Activated CD4-positive, alpha-beta T cell treated with anti-CD3 and anti-CD28 coated beads, Interleukin-2, amount 10 ng/mL, durations not matched to agents 7 days and 5 days (primary cell): ENCODE measurements around the gene OR2A7. TPM values are rescaled to one million over a fixed set of nuclear protein-coding genes. Genes with fewer than 3 reads are reported as not detected.
"Not testable (repeated sequence)": the region's sequence is repeated elsewhere in the genome, so short reads cannot be mapped to it uniquely, and the experiment has no call there.

Experiments
- CTCF ChIA-PET: fragments of 350-600 bp; sonication (Branson Sonifier 250); formaldehyde crosslinking; loops from one replicate; lab custom pipeline; 2021; ENCODE audit warnings: antibody characterized with exemption; lab: Charles Lee
- POLR2A ChIA-PET: fragments of 350-600 bp; sonication (Branson Sonifier 250); formaldehyde crosslinking; loops from one replicate; lab custom pipeline; 2021; ENCODE audit warnings: antibody characterized with exemption; lab: Charles Lee
- DNase-seq: peaks from one replicate; pipeline ENCODE4 v3.0.0-alpha.2; 2020
- H3K27ac Mint-ChIP-seq: one replicate; pipeline ENCODE4 v1.8.0; 2021; ENCODE audit warnings: mild to moderate bottlenecking, moderate library complexity, mixed read lengths
- H3K27me3 Mint-ChIP-seq: one replicate; pipeline ENCODE4 v1.8.0; 2021; ENCODE audit warnings: mixed read lengths
- H3K36me3 Mint-ChIP-seq: one replicate; pipeline ENCODE4 v1.8.0; 2021; ENCODE audit warnings: low read depth, mixed read lengths
- H3K4me1 Mint-ChIP-seq: one replicate; pipeline ENCODE4 v1.8.0; 2021; ENCODE audit warnings: mixed read lengths
- H3K4me3 Mint-ChIP-seq: one replicate; pipeline ENCODE4 v1.8.0; 2021; ENCODE audit warnings: mild to moderate bottlenecking, moderate library complexity, mixed read lengths
- H3K9me3 Mint-ChIP-seq: one replicate; pipeline ENCODE4 v1.8.0; 2021; ENCODE audit warnings: mixed read lengths
- total RNA-seq, 2 experiments: library from RNA; stranded (reverse); gene quantifications; one replicate each; pipeline ENCODE4 v1.2.3, GENCODE V29; 2021

Gene OR2A7, protein sequence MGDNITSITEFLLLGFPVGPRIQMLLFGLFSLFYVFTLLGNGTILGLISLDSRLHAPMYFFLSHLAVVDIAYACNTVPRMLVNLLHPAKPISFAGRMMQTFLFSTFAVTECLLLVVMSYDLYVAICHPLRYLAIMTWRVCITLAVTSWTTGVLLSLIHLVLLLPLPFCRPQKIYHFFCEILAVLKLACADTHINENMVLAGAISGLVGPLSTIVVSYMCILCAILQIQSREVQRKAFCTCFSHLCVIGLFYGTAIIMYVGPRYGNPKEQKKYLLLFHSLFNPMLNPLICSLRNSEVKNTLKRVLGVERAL
- 1 to 10 TPM; 3.5 to 4.8 TPM for total RNA-seq

DNA sequence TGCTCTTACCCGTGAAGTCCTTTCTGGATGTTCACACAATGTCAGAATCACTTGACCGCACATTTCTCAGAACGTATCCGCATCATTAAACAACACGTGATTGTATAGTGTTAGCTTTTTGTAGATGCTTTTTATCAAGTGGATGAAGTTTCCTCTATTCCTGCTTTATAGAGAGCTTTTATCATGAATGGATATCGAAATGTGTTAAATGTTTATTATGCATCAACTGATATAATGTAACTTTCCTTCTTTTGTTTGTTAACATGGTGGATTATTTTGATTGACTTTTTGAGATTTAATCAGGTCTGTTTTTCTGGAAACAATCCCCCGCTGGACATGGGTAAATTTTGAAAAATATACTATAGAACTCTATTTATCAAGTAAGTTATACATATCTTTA is at the start of gene OR2A7:
TSS of gene OR2A7 (minus strand) at position 101 of the 400 bp plus-strand sequence. CDS start 5,164 bp downstream, outside the sequence.
- CTCF ChIA-PET, H3K9me3 Mint-ChIP-seq, H3K27ac Mint-ChIP-seq, POLR2A ChIA-PET, H3K4me3 Mint-ChIP-seq, H3K36me3 Mint-ChIP-seq, H3K27me3 Mint-ChIP-seq, H3K4me1 Mint-ChIP-seq, DNase-seq: not testable (repeated sequence)

DNA sequence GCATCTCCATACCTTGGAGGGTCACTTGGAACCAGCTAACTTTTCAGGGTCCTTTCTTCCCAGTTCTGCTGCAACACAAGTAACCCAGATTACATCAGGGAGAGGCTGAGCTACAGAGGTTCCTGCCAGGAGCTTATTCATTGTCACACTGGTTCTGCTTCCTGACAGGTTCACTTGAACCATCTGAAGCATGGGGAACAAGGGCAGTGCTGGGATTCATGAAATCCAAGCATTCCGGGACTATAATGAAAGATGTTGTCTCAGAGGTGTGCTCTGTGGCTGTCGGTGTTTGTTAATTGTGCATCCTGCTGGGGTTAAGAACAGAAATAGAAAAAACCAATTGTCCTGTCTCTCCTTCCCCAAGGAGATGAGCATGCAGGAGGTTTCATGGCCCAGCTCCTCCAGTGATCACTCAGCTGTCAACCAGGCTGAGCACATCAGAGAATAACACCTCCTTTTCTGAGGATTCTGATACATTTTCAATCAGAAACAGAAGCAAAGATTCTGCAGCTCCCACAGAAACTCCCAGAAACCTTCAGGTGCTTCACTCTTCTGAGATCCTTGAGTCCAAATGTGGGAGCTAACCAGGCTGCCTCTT is 47.4 kb upstream of the OR2A7 start, which contains the start of gene OR2A1:
TSS of gene OR2A1 (plus strand) at position 548 of the 598 bp plus-strand sequence. CDS start 5,706 bp downstream, outside the sequence.
- CTCF ChIA-PET, POLR2A ChIA-PET, H3K36me3 Mint-ChIP-seq, H3K27ac Mint-ChIP-seq, H3K4me1 Mint-ChIP-seq, DNase-seq, H3K9me3 Mint-ChIP-seq, H3K27me3 Mint-ChIP-seq, H3K4me3 Mint-ChIP-seq: not testable (repeated sequence)

DNA sequence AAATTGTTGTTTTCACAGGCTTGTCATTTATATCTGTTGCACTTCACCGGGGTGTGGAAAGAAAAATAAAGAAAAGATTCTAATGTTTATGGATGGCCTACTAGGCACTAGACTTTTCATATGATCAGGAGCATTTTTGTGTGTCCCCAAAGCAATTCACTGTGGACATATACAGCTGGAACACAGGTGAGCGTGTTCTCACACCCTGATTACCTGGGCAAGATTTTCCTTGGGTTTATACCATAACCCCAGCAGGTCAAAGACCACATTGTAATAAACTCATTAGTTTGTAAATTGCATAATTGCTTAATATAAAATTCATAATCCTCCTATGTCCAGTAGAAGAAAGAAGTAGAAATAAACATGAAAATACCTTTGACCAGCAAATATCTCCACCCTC is 46.6 kb upstream of the OR2A7 start:
- H3K27ac Mint-ChIP-seq, H3K27me3 Mint-ChIP-seq, POLR2A ChIA-PET, H3K9me3 Mint-ChIP-seq, CTCF ChIA-PET, H3K36me3 Mint-ChIP-seq, DNase-seq, H3K4me3 Mint-ChIP-seq, H3K4me1 Mint-ChIP-seq: not testable (repeated sequence)

DNA sequence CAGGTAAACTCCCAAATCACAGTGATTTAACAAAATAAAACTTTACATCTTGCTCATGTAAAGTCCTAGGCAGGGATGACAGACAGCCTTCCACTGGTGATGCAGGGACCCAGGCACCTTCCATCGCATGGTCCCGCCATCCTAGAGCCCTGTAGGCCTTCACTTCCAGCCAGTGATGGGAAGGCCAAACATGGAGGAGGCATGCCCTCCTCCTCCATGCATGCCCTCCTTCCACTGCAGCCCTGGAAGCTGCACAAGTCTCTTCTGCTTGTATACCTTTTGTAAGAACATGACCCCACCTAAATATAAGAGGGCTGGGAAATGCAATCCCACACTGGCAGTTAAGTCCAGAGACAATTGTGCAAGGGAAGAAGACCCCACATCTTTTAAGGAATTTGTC is 45.1 kb upstream of the OR2A7 start:
- H3K4me1 Mint-ChIP-seq, POLR2A ChIA-PET, H3K9me3 Mint-ChIP-seq, H3K36me3 Mint-ChIP-seq, H3K27ac Mint-ChIP-seq, H3K27me3 Mint-ChIP-seq, CTCF ChIA-PET, H3K4me3 Mint-ChIP-seq, DNase-seq: not testable (repeated sequence)

DNA sequence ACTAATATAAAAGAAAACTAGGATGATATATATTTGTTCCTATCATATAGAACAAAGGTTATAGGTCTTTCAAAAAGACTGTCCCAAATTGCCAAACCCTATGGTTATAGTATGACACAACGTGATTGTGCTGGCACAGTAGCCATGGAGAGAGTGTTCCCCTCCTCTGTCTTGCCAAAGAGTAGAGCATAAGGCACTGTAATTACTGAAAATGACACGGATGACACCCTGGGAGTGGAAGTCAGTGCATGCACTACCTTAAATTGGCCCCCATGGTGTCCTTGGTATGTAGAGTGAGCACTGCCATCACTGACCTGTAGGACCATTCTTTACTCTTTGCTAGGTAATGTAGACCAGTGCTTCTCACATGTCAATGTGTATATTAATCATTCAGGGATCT is 40.6 kb upstream of the OR2A7 start:
- H3K4me1 Mint-ChIP-seq, H3K36me3 Mint-ChIP-seq, CTCF ChIA-PET, H3K27ac Mint-ChIP-seq, H3K27me3 Mint-ChIP-seq, POLR2A ChIA-PET, DNase-seq, H3K4me3 Mint-ChIP-seq, H3K9me3 Mint-ChIP-seq: not testable (repeated sequence)

DNA sequence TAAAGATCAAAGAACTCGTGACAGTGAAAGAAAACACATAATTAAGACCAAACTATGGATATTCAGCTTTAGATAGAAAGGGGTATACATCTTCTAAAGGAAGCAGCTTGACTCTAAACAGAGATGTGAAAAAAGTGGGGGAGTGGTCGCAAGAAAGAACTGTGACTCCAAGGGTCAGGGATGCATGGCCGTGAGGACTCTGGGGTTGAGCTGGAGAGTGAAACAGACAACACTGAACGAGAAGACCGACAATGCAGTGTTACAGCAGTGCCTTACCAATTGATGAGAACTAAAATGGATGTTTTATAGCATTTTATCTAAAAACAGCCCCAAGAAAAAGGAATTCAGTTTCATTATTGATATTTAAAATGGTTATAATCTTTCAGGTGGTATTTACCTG is 39.0 kb upstream of the OR2A7 start:
- POLR2A ChIA-PET, H3K27me3 Mint-ChIP-seq, H3K4me3 Mint-ChIP-seq, H3K36me3 Mint-ChIP-seq, H3K27ac Mint-ChIP-seq, CTCF ChIA-PET, H3K4me1 Mint-ChIP-seq, DNase-seq, H3K9me3 Mint-ChIP-seq: not testable (repeated sequence)

DNA sequence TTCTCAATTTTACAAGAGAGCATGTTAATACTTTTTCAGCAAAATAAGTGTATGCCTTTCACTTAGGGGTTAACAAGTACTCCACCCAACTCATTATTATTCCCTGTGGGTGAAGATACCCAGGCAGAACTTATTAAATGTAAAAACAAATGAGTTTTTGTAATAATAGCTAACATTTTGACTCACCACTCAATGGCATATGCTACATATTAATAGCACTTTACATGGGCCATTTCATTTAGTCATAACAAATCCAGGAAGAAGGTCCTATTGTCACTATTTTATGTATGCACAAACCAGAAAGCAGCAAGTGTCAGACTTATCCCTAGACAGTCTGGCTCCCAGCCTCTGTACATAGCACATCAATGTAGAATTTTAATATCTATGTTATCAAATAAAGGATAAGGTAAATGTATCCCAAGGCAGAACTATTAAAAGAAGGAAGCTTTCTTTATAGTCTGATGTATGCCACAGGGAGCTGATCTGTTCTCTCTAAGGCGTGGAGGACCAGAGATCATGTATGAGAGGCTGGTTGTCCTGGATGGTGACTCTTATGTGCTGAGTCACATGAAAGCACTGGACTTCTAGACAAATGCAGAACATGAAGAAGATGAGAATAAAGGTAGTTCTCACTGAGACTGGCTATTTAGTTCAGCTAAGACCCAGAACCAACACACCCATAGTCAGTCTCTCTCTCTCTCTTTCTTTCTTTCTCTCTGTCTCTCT is 38.1 kb upstream of the OR2A7 start:
- H3K27ac Mint-ChIP-seq, H3K36me3 Mint-ChIP-seq, H3K4me1 Mint-ChIP-seq, CTCF ChIA-PET, H3K4me3 Mint-ChIP-seq, H3K27me3 Mint-ChIP-seq, POLR2A ChIA-PET, H3K9me3 Mint-ChIP-seq, DNase-seq: not testable (repeated sequence)

DNA sequence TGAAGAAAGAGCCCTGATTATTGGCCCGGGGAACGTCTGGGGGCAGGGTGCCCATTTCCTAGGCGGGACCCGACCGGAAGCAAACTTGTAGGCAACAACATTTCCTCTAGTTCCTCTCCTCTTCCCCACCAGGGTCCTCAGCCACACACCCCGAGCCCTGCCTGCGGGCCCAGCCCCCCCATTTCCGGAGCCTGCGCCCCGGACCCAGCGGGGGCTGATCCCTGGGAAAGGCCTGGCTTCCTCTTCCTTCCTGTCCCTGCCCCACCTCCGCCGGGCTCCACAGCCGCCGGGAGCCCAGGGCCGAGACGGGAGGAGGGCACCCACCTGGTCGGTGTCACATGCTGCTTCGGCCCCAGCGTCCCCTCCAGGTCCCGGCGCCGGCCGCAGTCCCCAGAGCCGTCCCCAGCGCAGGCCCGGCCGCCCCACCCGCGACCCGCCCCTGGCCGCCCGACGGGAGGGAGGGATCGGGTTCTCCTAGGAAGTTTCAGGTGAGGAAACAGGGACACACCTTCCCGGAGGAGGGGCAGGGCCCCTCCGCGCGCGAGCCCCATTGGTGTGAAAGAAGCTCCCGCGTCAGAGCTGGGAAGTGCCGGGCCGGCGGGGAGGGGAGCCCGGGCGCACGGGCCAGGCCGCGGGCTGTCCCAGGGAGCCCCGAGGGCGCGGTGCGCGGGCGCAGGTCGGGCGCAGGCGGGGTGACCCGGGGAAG is 29.4 kb upstream of the OR2A7 start:
- H3K27ac Mint-ChIP-seq, H3K4me1 Mint-ChIP-seq, POLR2A ChIA-PET, H3K4me3 Mint-ChIP-seq, H3K36me3 Mint-ChIP-seq, H3K27me3 Mint-ChIP-seq, DNase-seq, CTCF ChIA-PET, H3K9me3 Mint-ChIP-seq: not testable (repeated sequence)

DNA sequence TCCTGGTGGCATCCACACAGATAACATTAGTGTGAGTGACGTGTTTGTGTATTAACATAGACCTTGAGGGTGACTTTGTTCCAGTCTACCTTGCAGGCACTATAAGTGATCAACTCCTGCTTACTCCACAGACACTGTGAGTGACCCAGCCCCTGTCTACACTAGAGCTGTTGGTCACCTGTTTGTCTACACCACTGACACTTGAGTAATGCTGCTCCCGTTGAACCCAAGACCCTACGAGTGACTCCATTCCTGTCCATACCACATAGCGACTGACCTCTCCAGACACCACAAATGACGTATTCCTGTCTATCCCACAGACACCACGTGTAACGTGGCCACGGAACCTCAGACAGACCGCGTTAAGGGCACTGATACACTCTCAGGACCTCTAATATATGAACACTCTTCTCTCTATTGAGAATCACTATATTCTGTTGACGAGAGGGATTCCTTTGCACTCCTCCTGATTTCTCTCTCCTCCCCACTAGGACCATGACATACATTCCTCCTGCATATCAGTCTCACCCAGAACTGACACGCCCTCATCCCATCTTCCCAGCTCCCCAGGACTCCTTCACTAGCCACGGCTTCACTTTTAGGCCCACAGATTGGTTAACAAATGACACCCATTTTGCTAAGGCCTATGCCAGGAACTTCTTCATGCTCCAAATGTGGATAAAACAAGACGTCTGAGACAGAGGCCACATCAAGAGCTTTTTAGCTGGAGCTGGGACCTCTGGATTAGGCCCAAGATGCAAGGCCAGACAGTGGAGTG is 28.0 kb upstream of the OR2A7 start:
- H3K9me3 Mint-ChIP-seq, CTCF ChIA-PET, H3K4me3 Mint-ChIP-seq, H3K27me3 Mint-ChIP-seq, H3K27ac Mint-ChIP-seq, H3K36me3 Mint-ChIP-seq, DNase-seq, POLR2A ChIA-PET, H3K4me1 Mint-ChIP-seq: not testable (repeated sequence)

DNA sequence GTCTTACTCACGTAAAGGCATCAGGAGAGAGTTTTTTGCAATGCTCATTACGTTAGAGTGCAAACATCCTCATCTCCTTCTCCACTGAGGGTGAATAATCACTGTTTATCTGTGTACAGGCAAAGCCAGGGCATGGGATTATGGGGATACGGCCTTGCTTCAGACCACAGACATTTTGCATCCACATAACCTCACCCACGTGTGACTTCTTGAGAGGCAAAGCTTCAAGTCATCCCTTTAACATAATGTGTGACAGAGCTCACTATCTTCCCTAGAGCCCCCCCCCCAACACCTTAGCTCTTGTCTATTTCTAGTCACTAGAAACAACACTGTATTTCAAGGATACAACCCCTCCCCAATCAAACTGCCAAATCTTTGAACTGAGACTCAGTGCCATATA is 27.0 kb upstream of the OR2A7 start:
- DNase-seq, CTCF ChIA-PET, H3K9me3 Mint-ChIP-seq, H3K4me3 Mint-ChIP-seq, H3K27ac Mint-ChIP-seq, POLR2A ChIA-PET, H3K27me3 Mint-ChIP-seq, H3K36me3 Mint-ChIP-seq, H3K4me1 Mint-ChIP-seq: not testable (repeated sequence)

DNA sequence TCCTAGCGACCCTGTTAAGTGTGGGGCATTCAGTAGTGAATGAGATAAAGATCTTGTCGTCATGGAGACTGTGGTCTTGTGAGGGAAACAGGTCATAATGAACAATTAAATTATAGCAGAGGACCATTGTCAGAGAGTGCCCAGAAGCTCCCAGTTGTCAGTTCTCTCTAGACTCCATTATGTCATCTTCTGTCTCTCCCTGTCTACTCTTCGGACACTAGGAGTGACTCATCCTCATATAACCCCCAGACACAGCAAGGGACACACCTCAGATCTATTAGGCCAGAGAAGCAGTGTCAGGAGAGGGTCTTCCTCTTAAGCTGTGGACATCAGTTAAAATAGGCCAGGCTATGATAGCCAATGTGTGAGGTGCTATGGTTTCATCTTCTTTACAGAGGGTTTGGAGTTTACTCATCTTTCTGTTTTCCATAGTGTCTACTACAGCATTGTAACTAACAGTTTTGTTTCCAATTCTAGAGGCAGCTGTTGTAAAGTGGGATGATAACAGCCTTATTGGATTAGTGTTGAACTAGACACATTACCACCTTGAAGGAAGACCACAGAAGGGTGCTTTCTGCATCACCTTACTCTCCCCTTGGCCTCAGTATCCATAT is 22.7 kb upstream of the OR2A7 start:
- H3K9me3 Mint-ChIP-seq, H3K4me1 Mint-ChIP-seq, CTCF ChIA-PET, H3K4me3 Mint-ChIP-seq, H3K27me3 Mint-ChIP-seq, H3K27ac Mint-ChIP-seq, H3K36me3 Mint-ChIP-seq, POLR2A ChIA-PET, DNase-seq: not testable (repeated sequence)

DNA sequence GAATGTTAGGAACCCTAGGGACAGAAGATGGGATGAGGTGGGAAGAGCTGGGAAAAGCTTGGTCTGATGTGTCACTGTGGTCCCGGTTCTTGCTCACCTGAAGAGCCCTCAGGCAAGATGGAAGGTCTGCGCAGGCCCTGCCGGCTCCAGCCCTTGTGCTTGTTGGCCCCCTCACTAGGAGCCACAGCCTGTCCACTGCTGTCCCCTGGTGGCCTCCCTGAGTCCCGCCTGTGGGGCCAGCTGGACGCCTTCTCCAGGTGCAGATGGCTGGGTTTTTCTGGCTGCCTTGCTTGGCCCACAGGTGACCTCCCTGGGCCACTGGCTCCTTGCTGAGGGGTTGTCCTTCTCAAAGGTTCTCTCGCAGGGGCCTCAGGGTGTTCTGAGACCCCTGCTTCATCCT is 19.1 kb upstream of the OR2A7 start:
- H3K4me1 Mint-ChIP-seq, H3K9me3 Mint-ChIP-seq, H3K27ac Mint-ChIP-seq, H3K4me3 Mint-ChIP-seq, H3K27me3 Mint-ChIP-seq, POLR2A ChIA-PET, H3K36me3 Mint-ChIP-seq, CTCF ChIA-PET, DNase-seq: not testable (repeated sequence)
